Calu3 (cell line): ENCODE measurements around the gene PORCN. TPM values are rescaled to one million over a fixed set of nuclear protein-coding genes. Genes with fewer than 3 reads are reported as not detected.

Experiments
- BruUV-seq: library from RNA; stranded (reverse); fragments of 400-500 nt; replicated peaks from 2 replicates; lab custom pipeline; 2021; lab: Mats Ljungman, UMichigan
- CTCF ChIA-PET: fragments of 300-600 bp; sonication (Branson Sonifier 250); formaldehyde crosslinking; loops from one replicate; lab custom pipeline; 2022; ENCODE audit warnings: antibody characterized with exemption; lab: Charles Lee
- DNase-seq: peaks from one replicate; pipeline ENCODE4 v3.0.0; 2022
- H3K27ac Mint-ChIP-seq: one replicate; pipeline ENCODE4 v1.8.0; 2022; ENCODE audit warnings: mixed read lengths; ENCODE audit not compliant: unreplicated experiment
- H3K27me3 Mint-ChIP-seq: one replicate; pipeline ENCODE4 v1.8.0; 2022; ENCODE audit warnings: mixed read lengths; ENCODE audit not compliant: unreplicated experiment
- H3K36me3 Mint-ChIP-seq: one replicate; pipeline ENCODE4 v1.8.0; 2022; ENCODE audit warnings: mild to moderate bottlenecking, moderate library complexity, mixed read lengths; ENCODE audit not compliant: insufficient read depth, unreplicated experiment
- H3K4me1 Mint-ChIP-seq: one replicate; pipeline ENCODE4 v1.8.0; 2022; ENCODE audit warnings: mild to moderate bottlenecking, low read depth, mixed read lengths; ENCODE audit not compliant: unreplicated experiment
- H3K4me3 Mint-ChIP-seq: one replicate; pipeline ENCODE4 v1.8.0; 2022; ENCODE audit warnings: mild to moderate bottlenecking, low read depth, moderate library complexity, mixed read lengths; ENCODE audit not compliant: unreplicated experiment
- H3K9me3 Mint-ChIP-seq: one replicate; pipeline ENCODE4 v1.8.0; 2022; ENCODE audit warnings: low read depth, mixed read lengths; ENCODE audit not compliant: unreplicated experiment
- intact Hi-C: fragments of 100-400 bp; cut with micrococcal nuclease; formaldehyde crosslinking; loops from one replicate; pipeline ENCODE4 v1.10.0; 2022; ENCODE audit not compliant: unreplicated experiment
- total RNA-seq: library from RNA; stranded (reverse); gene quantifications from 2 replicates; pipeline ENCODE4 v1.2.3, GENCODE V29; 2022
- TF ChIP-seq, protein P1 (sequence below): fragments of 200-600 bp; IDR thresholded peaks from one replicate; pipeline ENCODE4 v1.8.0; 2022; ENCODE audit warnings: antibody characterized with exemption; ENCODE audit not compliant: unreplicated experiment

Gene PORCN
- total RNA-seq, 1 experiment from 2014 or later, result 19.3 TPM

- Mint-ChIP-seq H3K27me3 (no peaks in the 10 kb centered on the region), H3K4me3 (no peak overlapping the region), H3K9me3 (no peaks in the 10 kb centered on the region), H3K27ac (peak overlapping the region; percentile 98), H3K4me1 (peaks cover 29% of the 10 kb centered on the region), H3K36me3 (peaks cover 21% of the 10 kb centered on the region)
- TF ChIP-seq, protein P1, sequence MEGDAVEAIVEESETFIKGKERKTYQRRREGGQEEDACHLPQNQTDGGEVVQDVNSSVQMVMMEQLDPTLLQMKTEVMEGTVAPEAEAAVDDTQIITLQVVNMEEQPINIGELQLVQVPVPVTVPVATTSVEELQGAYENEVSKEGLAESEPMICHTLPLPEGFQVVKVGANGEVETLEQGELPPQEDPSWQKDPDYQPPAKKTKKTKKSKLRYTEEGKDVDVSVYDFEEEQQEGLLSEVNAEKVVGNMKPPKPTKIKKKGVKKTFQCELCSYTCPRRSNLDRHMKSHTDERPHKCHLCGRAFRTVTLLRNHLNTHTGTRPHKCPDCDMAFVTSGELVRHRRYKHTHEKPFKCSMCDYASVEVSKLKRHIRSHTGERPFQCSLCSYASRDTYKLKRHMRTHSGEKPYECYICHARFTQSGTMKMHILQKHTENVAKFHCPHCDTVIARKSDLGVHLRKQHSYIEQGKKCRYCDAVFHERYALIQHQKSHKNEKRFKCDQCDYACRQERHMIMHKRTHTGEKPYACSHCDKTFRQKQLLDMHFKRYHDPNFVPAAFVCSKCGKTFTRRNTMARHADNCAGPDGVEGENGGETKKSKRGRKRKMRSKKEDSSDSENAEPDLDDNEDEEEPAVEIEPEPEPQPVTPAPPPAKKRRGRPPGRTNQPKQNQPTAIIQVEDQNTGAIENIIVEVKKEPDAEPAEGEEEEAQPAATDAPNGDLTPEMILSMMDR, result no peak
- CTCF ChIA-PET, result no interaction called here
- no peak for DNase-seq
- no TSS peak for BruUV-seq
- intact Hi-C loops, result no loop called here
Observed at GRCh38 chrX:48489296-48489695, 19.5 kb upstream of the PORCN start.

- CTCF ChIA-PET, result interaction anchor here (0.5 kb wide), 1 partner anchor 21 kb away, joined by 3 read pairs; no protein-coding TSS in a partner anchor
- TF ChIP-seq, protein P1, result no peak
- BruUV-seq, result no TSS peak
- intact Hi-C loops, result no loop called here
- Mint-ChIP-seq H3K4me1 (peaks cover 29% of the 10 kb centered on the region), H3K36me3 (peaks cover 21% of the 10 kb centered on the region), H3K9me3 (no peaks in the 10 kb centered on the region), H3K27ac (no peak overlapping the region), H3K27me3 (no peaks in the 10 kb centered on the region), H3K4me3 (no peak overlapping the region)
- DNase-seq, result no peak
Observed at GRCh38 chrX:48489892-48490291, 18.9 kb upstream of the PORCN start.

DNA sequence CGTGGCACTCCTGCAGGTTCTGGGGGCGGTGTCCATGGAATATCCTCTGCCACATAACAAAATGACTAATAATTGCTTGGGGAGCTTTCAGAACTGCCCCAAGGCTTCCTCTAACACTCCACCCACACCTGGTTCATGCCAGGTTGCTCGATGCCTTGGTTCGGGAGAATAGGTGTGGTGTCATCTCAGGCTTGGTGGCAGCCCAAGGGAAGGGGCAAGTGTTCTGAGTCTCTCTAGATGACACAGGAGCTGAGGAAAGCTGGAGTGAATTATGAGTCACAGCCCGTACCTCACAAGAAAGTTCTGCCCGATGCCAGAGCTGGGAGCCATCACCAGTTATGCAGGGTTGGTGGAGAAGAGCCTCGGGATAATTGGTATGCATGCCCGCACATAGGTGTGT is 18.1 kb upstream of the PORCN start:
- Mint-ChIP-seq H3K4me1 (peaks cover 29% of the 10 kb centered on the region), H3K36me3 (peaks cover 21% of the 10 kb centered on the region), H3K27ac (no peak overlapping the region), H3K27me3 (no peaks in the 10 kb centered on the region), H3K9me3 (no peaks in the 10 kb centered on the region), H3K4me3 (no peak overlapping the region)
- TF ChIP-seq, protein P1, result no peak
- CTCF ChIA-PET, result interaction anchor here (0.5 kb wide), 1 partner anchor 22 kb away, joined by 3 read pairs; no protein-coding TSS in a partner anchor
- no TSS peak for BruUV-seq
- no peak for DNase-seq
- intact Hi-C loops, result no loop called here

GRCh38 chrX:48491809-48492208 is 17.0 kb upstream of the PORCN start:
- CTCF ChIA-PET, result no interaction called here
- H3K4me3 Mint-ChIP-seq, result no peak overlapping the region
- no peak for DNase-seq
- no peak overlapping the region for H3K27ac Mint-ChIP-seq
- no peaks in the 10 kb centered on the region for H3K27me3 Mint-ChIP-seq
- BruUV-seq, result no TSS peak
- H3K36me3 Mint-ChIP-seq, result peaks cover 19% of the 10 kb centered on the region
- peaks cover 29% of the 10 kb centered on the region for H3K4me1 Mint-ChIP-seq
- intact Hi-C loops, result no loop called here
- H3K9me3 Mint-ChIP-seq, result no peaks in the 10 kb centered on the region
- TF ChIP-seq, protein P1, result no peak
